Endothelial cell of umbilical vein (primary cell): ENCODE data around the gene PCDH15. TPM values are rescaled to one million over a fixed set of nuclear protein-coding genes. Genes with fewer than 3 reads are reported as not detected.

Source experiments
- BruUV-seq: library from RNA; stranded (reverse); fragments of 400-500 nt; replicated peaks from 2 replicates; lab custom pipeline; 2021; lab: Mats Ljungman, UMichigan
- CTCF ChIA-PET: fragments of 300-600, 350-600 bp; sonication (Branson Sonifier 250); formaldehyde crosslinking; loops from one replicate; lab custom pipeline; 2021; ENCODE audit warnings: antibody characterized with exemption, inconsistent platforms; lab: Charles Lee
- POLR2A ChIA-PET: fragments of 300-600, 350-600 bp; sonication (Branson Sonifier 250); formaldehyde crosslinking; loops from one replicate; lab custom pipeline; 2021; ENCODE audit warnings: antibody characterized with exemption, inconsistent platforms; lab: Charles Lee
- DNase-seq: peaks from one replicate; pipeline ENCODE4 v3.0.0-alpha.2; 2011; ENCODE audit warnings: low read depth, low spot score
- FAIRE-seq: peaks from 2 replicates; lab custom pipeline; 2011; peaks lifted over from hg19 to GRCh38; lab: Jason Lieb, UNC
- H2AFZ ChIP-seq: 2 replicates; pipeline ENCODE4 v1.6.0; 2012; ENCODE audit warnings: low read depth, low read length, control low read depth, inconsistent platforms
- H3K27ac ChIP-seq: 2 replicates; pipeline ENCODE4 v1.5.1; 2011; ENCODE audit warnings: low read depth, mild to moderate bottlenecking, control low read depth, low read length, moderate library complexity; ENCODE audit not compliant: insufficient read depth
- H3K27me3 ChIP-seq, 2 experiments: 2 replicates each; pipeline versions ENCODE4 v1.6.0 to v1.6.1; 2011; ENCODE audit warnings: low read length in 2 of 2, mixed read lengths in 1 of 2; ENCODE audit not compliant: control insufficient read depth in 2 of 2, insufficient read depth in 2 of 2
- H3K36me3 ChIP-seq, 2 experiments: 2 replicates in 1 of 2; 3 replicates in 1 of 2; pipeline ENCODE4 v1.5.1; 2011; ENCODE audit warnings: low read length in 2 of 2, mild to moderate bottlenecking in 1 of 2, moderate library complexity in 1 of 2; ENCODE audit not compliant: control insufficient read depth in 2 of 2, insufficient read depth in 2 of 2; ENCODE audit errors: extremely low read depth in 1 of 2
- H3K4me1 ChIP-seq: 3 replicates; pipeline ENCODE4 v1.5.1; 2011; ENCODE audit warnings: mild to moderate bottlenecking, low read length; ENCODE audit not compliant: control insufficient read depth, insufficient read depth; ENCODE audit errors: extremely low read depth
- H3K4me2 ChIP-seq: 2 replicates; pipeline ENCODE4 v1.6.1; 2011; ENCODE audit warnings: low read length, control low read depth, mixed read lengths; ENCODE audit not compliant: insufficient read depth
- H3K4me3 ChIP-seq, 3 experiments: fragments of 200-600 bp in 1 of 3; sonication (generic), shearing (Covaris generic) in 1 of 3; replicated peaks in 1 of 3; 2 replicates each; pipeline ENCODE4 v1.5.1; 2011 to 2016; ENCODE audit warnings: control low read depth in 3 of 3, low read length in 3 of 3, mild to moderate bottlenecking in 2 of 3, inconsistent platforms in 1 of 3, low read depth in 1 of 3, moderate library complexity in 1 of 3; ENCODE audit not compliant: insufficient read depth in 1 of 3
- H3K79me2 ChIP-seq: 2 replicates; pipeline ENCODE4 v1.6.0; 2012; ENCODE audit warnings: low read length, inconsistent platforms; ENCODE audit not compliant: control insufficient read depth, insufficient read depth
- H3K9ac ChIP-seq: replicated peaks from 2 replicates; pipeline ENCODE3; 2011; ENCODE audit warnings: low read length, control low read depth; ENCODE audit not compliant: insufficient read depth; ENCODE audit errors: extremely low read depth
- H3K9me1 ChIP-seq: replicated peaks from 3 replicates; pipeline ENCODE4 v1.6.0; 2011; ENCODE audit warnings: mild to moderate bottlenecking, low read length; ENCODE audit not compliant: control insufficient read depth, insufficient read depth; ENCODE audit errors: extremely low read depth
- H3K9me3 ChIP-seq: replicated peaks from 2 replicates; pipeline ENCODE4 v1.5.1; 2012; ENCODE audit warnings: low read length, inconsistent platforms; ENCODE audit not compliant: control insufficient read depth, insufficient read depth
- H4K20me1 ChIP-seq: replicated peaks from 2 replicates; pipeline ENCODE3; 2011; ENCODE audit warnings: mild to moderate bottlenecking, low read length; ENCODE audit not compliant: control insufficient read depth, insufficient read depth; ENCODE audit errors: extremely low read depth
- CTCF ChIP-seq, 2 donors: IDR thresholded peaks; 1 replicate in 1 of 2; 2 replicates in 1 of 2; pipeline ENCODE4 v1.5.1; 2011; ENCODE audit warnings: low read length in 2 of 2, mild to moderate bottlenecking in 2 of 2, moderate library complexity in 2 of 2, control low read depth in 1 of 2, inconsistent platforms in 1 of 2, low read depth in 1 of 2; ENCODE audit not compliant: insufficient read depth in 1 of 2; ENCODE audit errors: extremely low read depth in 1 of 2
- EZH2 ChIP-seq: IDR thresholded peaks from 2 replicates; pipeline ENCODE4 v1.6.1; 2012; ENCODE audit warnings: borderline replicate concordance, low read depth, mild to moderate bottlenecking, moderate library complexity, low read length, inconsistent platforms; ENCODE audit not compliant: severe bottlenecking
- FOS ChIP-seq: IDR thresholded peaks from 2 replicates; pipeline ENCODE4 v1.6.1; 2011; ENCODE audit warnings: mild to moderate bottlenecking, low read length, moderate library complexity, borderline replicate concordance; ENCODE audit not compliant: insufficient read depth
- GATA2 ChIP-seq: IDR thresholded peaks from 2 replicates; pipeline ENCODE4 v1.7.0; 2011; ENCODE audit warnings: low read depth, mild to moderate bottlenecking, moderate library complexity, mixed read lengths, low read length; ENCODE audit not compliant: insufficient read length, insufficient read depth
- JUN ChIP-seq: IDR thresholded peaks from 2 replicates; pipeline ENCODE4 v1.6.1; 2011; ENCODE audit warnings: borderline replicate concordance, low read depth; ENCODE audit not compliant: insufficient read length, insufficient read depth
- MAX ChIP-seq: IDR thresholded peaks from 2 replicates; pipeline ENCODE4 v1.6.1; 2011; ENCODE audit not compliant: insufficient read depth, insufficient read length
- MYC ChIP-seq: IDR thresholded peaks from one replicate; pipeline ENCODE4 v1.6.1; 2011; ENCODE audit warnings: mild to moderate bottlenecking, low read depth, low read length
- POLR2A ChIP-seq: IDR thresholded peaks from 2 replicates; pipeline ENCODE4 v1.6.1; 2012; ENCODE audit warnings: low read depth, mild to moderate bottlenecking, control low read depth, low read length
- POLR2AphosphoS5 ChIP-seq: IDR thresholded peaks from 2 replicates; pipeline ENCODE4 v1.6.1; 2012; ENCODE audit warnings: low read depth, mild to moderate bottlenecking, control low read depth, low read length, moderate library complexity; ENCODE audit not compliant: insufficient read depth
- dilution Hi-C: fragments of 300-500 bp; cut with MboI; formaldehyde crosslinking; loops from one replicate; pipeline ENCODE4 v1.15.0; 2019; ENCODE audit warnings: low sequenced_read_pairs; ENCODE audit not compliant: extremely low pct_ligation_motif_present
- intact Hi-C: fragments of 100-400 bp; cut with micrococcal nuclease; formaldehyde crosslinking; loops from one replicate; pipeline ENCODE4 v1.10.0; 2022
- polyA plus RNA-seq, 4 experiments: library from polyadenylated mRNA; depleted of rRNA in 3 of 4; stranded (reverse) in 3 of 4; unstranded in 1 of 4; fragments of >200 nt; gene quantifications; 2 replicates each; pipeline versions ENCODE4 v1.2.1 to v1.2.3, GENCODE V29; 2011 to 2012; ENCODE audit warnings: missing spikeins in 1 of 4
- total RNA-seq: library from RNA; stranded (reverse); gene quantifications from 2 replicates; pipeline ENCODE4 v1.2.3, GENCODE V29; 2021

Gene PCDH15
- total and polyA plus RNA-seq, 2 donors (not counting 3 experiments of a cell fraction or from before 2014, with no cell fraction given): 0.04 TPM; not detected in 1

GRCh38 chr10:54449056-54449455, 352.0 kb downstream of the PCDH15 start:
- Histone ChIP-seq H2AFZ (no peak overlapping the region), H3K36me3 (no peaks in the 10 kb centered on the region), H4K20me1 (no peaks in the 10 kb centered on the region), H3K9ac (no peak overlapping the region), H3K4me1 (no peaks in the 10 kb centered on the region), H3K9me1 (no peaks in the 10 kb centered on the region), H3K4me3 (no peak overlapping the region), H3K27me3 (no peaks in the 10 kb centered on the region), H3K79me2 (no peaks in the 10 kb centered on the region), H3K4me2 (no peak overlapping the region), H3K9me3 (no peaks in the 10 kb centered on the region), H3K27ac (no peak overlapping the region)
- CTCF ChIA-PET: no interaction called here
- no peak for DNase-seq
- dilution Hi-C loops: no loop called here
- no peak for FAIRE-seq
- POLR2A ChIA-PET: no interaction called here
- intact Hi-C loops: no loop called here
- TF ChIP-seq CTCF (IDR thresholded peaks at IDR 0.05; ENCODE audit: extremely low read depth in 1 of 2, insufficient read depth in 1 of 2, low read depth in 1 of 2, low read length in 2 of 2): no peak
- no peak for TF ChIP-seq MYC
- no peak for TF ChIP-seq GATA2
- no peak for TF ChIP-seq MAX
- TF ChIP-seq EZH2: no peak
- TF ChIP-seq FOS: no peak
- TF ChIP-seq JUN: no peak
- no peak for TF ChIP-seq POLR2A
- no peak for TF ChIP-seq POLR2AphosphoS5
- no TSS peak for BruUV-seq
